OCI-LY7 (cell line): ENCODE data around the gene SNRPA1. TPM values are rescaled to one million over a fixed set of nuclear protein-coding genes. Genes with fewer than 3 reads are reported as not detected.
"Not testable (repeated sequence)": the region's sequence is repeated elsewhere in the genome, so short reads cannot be mapped to it uniquely, and the experiment has no call there.

Source experiments
- BruUV-seq: library from RNA; stranded (reverse); fragments of 400-500 nt; replicated peaks from 2 replicates; lab custom pipeline; 2021; lab: Mats Ljungman, UMichigan
- CTCF ChIA-PET: fragments of 300-600 bp; sonication (Branson Sonifier 250); formaldehyde crosslinking; loops from one replicate; lab custom pipeline; 2022; ENCODE audit warnings: antibody characterized with exemption; ENCODE audit not compliant: unreplicated experiment; lab: Charles Lee
- POLR2A ChIA-PET: fragments of 300-600 bp; sonication (Branson Sonifier 250); formaldehyde crosslinking; loops from one replicate; lab custom pipeline; 2022; ENCODE audit warnings: antibody characterized with exemption; lab: Charles Lee
- DNase-seq: peaks from one replicate; pipeline ENCODE4 v3.0.0-alpha.2; 2015; ENCODE audit warnings: low spot score
- H2AFZ ChIP-seq: fragments of 200-600 bp; sonication (generic), shearing (Covaris generic); 2 replicates; pipeline ENCODE4 v1.6.1; 2014; ENCODE audit warnings: mild to moderate bottlenecking, antibody characterized with exemption, low read length, moderate library complexity
- H3K27ac ChIP-seq: fragments of 200-600 bp; sonication (generic); 2 replicates; pipeline ENCODE4 v1.5.1; 2014; ENCODE audit warnings: mixed run types, low read depth, mild to moderate bottlenecking, moderate library complexity, low read length, inconsistent platforms; ENCODE audit not compliant: poor library complexity, severe bottlenecking
- H3K36me3 ChIP-seq: fragments of 200-600 bp; sonication (generic); 2 replicates; pipeline ENCODE4 v1.6.1; 2014; ENCODE audit warnings: mild to moderate bottlenecking, antibody characterized with exemption, low read length, moderate library complexity, mixed read lengths; ENCODE audit not compliant: insufficient read depth
- H3K4me1 ChIP-seq: fragments of 200-600 bp; sonication (generic); 2 replicates; pipeline ENCODE4 v1.5.1; 2014; ENCODE audit warnings: mild to moderate bottlenecking, low read length; ENCODE audit not compliant: insufficient read depth, poor library complexity, severe bottlenecking
- H3K4me2 ChIP-seq: fragments of 200-600 bp; sonication (generic); 2 replicates; pipeline ENCODE4 v1.6.1; 2014; ENCODE audit warnings: mild to moderate bottlenecking, low read length
- H3K4me3 ChIP-seq: fragments of 200-600 bp; sonication (generic); 2 replicates; pipeline ENCODE4 v1.5.1; 2014; ENCODE audit warnings: mild to moderate bottlenecking, low read depth, low read length; ENCODE audit not compliant: poor library complexity, severe bottlenecking
- H3K79me2 ChIP-seq: fragments of 200-600 bp; sonication (generic); 2 replicates; pipeline ENCODE4 v1.6.1; 2016; ENCODE audit warnings: low read depth, mild to moderate bottlenecking, low read length, moderate library complexity, mixed read lengths; ENCODE audit not compliant: insufficient read depth
- H3K9me2 ChIP-seq: fragments of 200-600 bp; sonication (generic); 2 replicates; pipeline ENCODE4 v1.6.1; 2016; ENCODE audit warnings: mild to moderate bottlenecking, low read length, mixed read lengths; ENCODE audit not compliant: insufficient read depth
- H3K9me3 ChIP-seq: fragments of 200-600 bp; sonication (generic); 2 replicates; pipeline ENCODE4 v1.6.1; 2014; ENCODE audit warnings: mild to moderate bottlenecking, mixed run types, low read length, mixed read lengths
- H4K20me1 ChIP-seq: fragments of 200-600 bp; sonication (generic); 2 replicates; pipeline ENCODE4 v1.6.1; 2014; ENCODE audit warnings: mild to moderate bottlenecking, antibody characterized with exemption, low read length, moderate library complexity, mixed read lengths; ENCODE audit not compliant: insufficient read depth
- CTCF ChIP-seq: fragments of 200-600 bp; sonication (generic); conservative IDR thresholded peaks from 2 replicates; pipeline ENCODE4 v1.5.1; 2014; ENCODE audit warnings: mild to moderate bottlenecking, antibody characterized with exemption, low read length, moderate library complexity, mixed read lengths
- EZH2phosphoT487 ChIP-seq: fragments of 200-600 bp; sonication (generic); IDR thresholded peaks from 2 replicates; pipeline ENCODE4 v1.6.1; 2018; ENCODE audit warnings: low read depth, borderline replicate concordance, mild to moderate bottlenecking, mixed run types, antibody characterized with exemption, low read length, moderate library complexity, mixed read lengths
- intact Hi-C: fragments of 100-400 bp; cut with micrococcal nuclease; formaldehyde crosslinking; loops from one replicate; pipeline ENCODE4 v1.10.0; 2022; ENCODE audit not compliant: unreplicated experiment
- total RNA-seq, 2 experiments: library from RNA; depleted of rRNA in 1 of 2; stranded (reverse); fragments of >200 nt in 1 of 2; shearing (Covaris generic) in 1 of 2; gene quantifications; 2 replicates each; pipeline ENCODE4 v1.2.3, GENCODE V29; 2014 to 2022

SNRPA1 gene
- total RNA-seq, 2 experiments from 2014 or later, result 54.3 to 176 TPM

GRCh38 chr15:101293122-101293521 is 1.9 kb downstream of the SNRPA1 start:
- TSS peak; percentile 55 for BruUV-seq
- POLR2A ChIA-PET, result interaction anchor here (0.6 to 2.7 kb wide), 6 partner anchors 9 to 413 kb away, joined by 3 to 12 read pairs (median 4); no protein-coding TSS in a partner anchor
- H4K20me1 ChIP-seq, result peaks cover 34% of the 10 kb centered on the region

GRCh38 chr15:101288905-101289513 is 6.0 kb downstream of the SNRPA1 start:
- no peak for TF ChIP-seq EZH2phosphoT487
- peak; percentile 87 for TF ChIP-seq CTCF
- peak; percentile 76 for DNase-seq
- H2AFZ ChIP-seq, result no peak overlapping the region
- intact Hi-C loops, result no loop called here
- no TSS peak for BruUV-seq
- no peaks in the 10 kb centered on the region for H3K9me3 ChIP-seq
- H4K20me1 ChIP-seq, result peaks cover 43% of the 10 kb centered on the region
- no peak overlapping the region for H3K4me3 ChIP-seq
- ChIA-PET CTCF (interaction anchor here (1.0 kb wide), 1 partner anchor 21 kb away, joined by 3 read pairs; no protein-coding TSS in a partner anchor), POLR2A (no interaction called here)
- H3K4me2 ChIP-seq, result no peak overlapping the region
- no peak overlapping the region for H3K27ac ChIP-seq
- peaks cover 74% of the 10 kb centered on the region for H3K79me2 ChIP-seq
- peaks cover 20% of the 10 kb centered on the region for H3K4me1 ChIP-seq
- peaks cover 99% of the 10 kb centered on the region for H3K36me3 ChIP-seq
- no peaks in the 10 kb centered on the region for H3K9me2 ChIP-seq

More at GRCh38 chr15:101293122-101293521, 1.9 kb downstream of the SNRPA1 start:
- peaks cover 67% of the 10 kb centered on the region for H3K79me2 ChIP-seq
- H3K9me2 ChIP-seq, result no peaks in the 10 kb centered on the region
- no peak overlapping the region for H2AFZ ChIP-seq
- TF ChIP-seq EZH2phosphoT487, result no peak
- no peak for TF ChIP-seq CTCF
- peaks cover 64% of the 10 kb centered on the region for H3K36me3 ChIP-seq
- peaks cover 27% of the 10 kb centered on the region for H3K4me1 ChIP-seq
- peaks cover 6% of the 10 kb centered on the region for H3K9me3 ChIP-seq
- DNase-seq, result peak; percentile 65
- peak overlapping the region; percentile 90 for H3K4me3 ChIP-seq
- peak overlapping the region; percentile 84 for H3K27ac ChIP-seq
- H3K4me2 ChIP-seq, result peak overlapping the region; percentile 87
- CTCF ChIA-PET, result interaction anchor here (0.7 to 1.0 kb wide), 2 partner anchors 8 to 362 kb away, joined by 3 to 4 read pairs; no protein-coding TSS in a partner anchor
- intact Hi-C loops, result loop anchor here (2.0 to 5.0 kb wide), 3 partner anchors 16 to 691 kb away; partner anchors contain the start of genes ASB7, LINS1, SELENOS and TARS3

GRCh38 chr15:101287342-101287741 is 7.7 kb downstream of the SNRPA1 start:
- H3K4me2 ChIP-seq, H3K4me3 ChIP-seq, H3K9me2 ChIP-seq, H2AFZ ChIP-seq, H3K27ac ChIP-seq, DNase-seq, H3K9me3 ChIP-seq, intact Hi-C loops, BruUV-seq: not testable (repeated sequence)
- CTCF ChIA-PET, result interaction anchor here (0.8 kb wide), 1 partner anchor 368 kb away, joined by 3 read pairs; no protein-coding TSS in a partner anchor
- Histone ChIP-seq H3K4me1 (peaks cover 12% of the 10 kb centered on the region), H3K36me3 (peaks cover 99% of the 10 kb centered on the region), H4K20me1 (peaks cover 32% of the 10 kb centered on the region; the same call in 1 of the 2 replicates), H3K79me2 (peaks cover 57% of the 10 kb centered on the region)
- POLR2A ChIA-PET, result interaction anchor here (0.6 to 0.7 kb wide), 2 partner anchors 375 to 1832 kb away, joined by 3 to 5 read pairs; no protein-coding TSS in a partner anchor
